ENCODE data around the gene KRTAP10-3. TPM values are rescaled to one million over a fixed set of nuclear protein-coding genes. Genes with fewer than 3 reads are reported as not detected.
"Not testable (repeated sequence)": the region's sequence is repeated elsewhere in the genome, so short reads cannot be mapped to it uniquely, and the experiment has no call there.

KRTAP10-3 gene, protein sequence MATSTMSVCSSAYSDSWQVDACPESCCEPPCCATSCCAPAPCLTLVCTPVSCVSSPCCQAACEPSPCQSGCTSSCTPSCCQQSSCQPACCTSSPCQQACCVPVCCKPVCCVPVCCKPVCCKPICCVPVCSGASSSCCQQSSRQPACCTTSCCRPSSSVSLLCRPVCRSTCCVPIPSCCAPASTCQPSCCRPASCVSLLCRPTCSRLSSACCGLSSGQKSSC
- total RNA-seq: not detected

DNA sequence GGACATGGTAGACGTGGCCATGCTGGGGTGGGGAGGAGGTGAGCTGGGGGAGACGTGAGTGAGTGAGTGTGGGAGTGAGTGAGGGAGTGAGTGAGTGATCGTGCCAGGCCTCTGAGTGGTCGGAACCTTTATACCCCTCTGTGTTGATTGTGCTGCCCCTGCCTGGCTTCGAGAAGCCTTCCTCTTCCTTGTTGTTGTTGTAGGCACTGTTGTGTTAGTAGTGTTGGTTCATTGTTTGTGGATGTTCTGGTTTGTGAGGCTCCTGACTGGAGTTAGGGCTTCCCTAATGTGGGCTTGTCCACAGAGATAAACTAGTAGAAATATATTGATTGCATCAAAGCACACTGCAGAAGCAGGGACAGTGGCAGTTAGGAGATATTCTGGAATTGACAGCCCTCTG is at the start of gene KRTAP10-3:
KRTAP10-3 (minus strand) TSS at position 101 of the 400 bp plus-strand sequence; CDS start at position 21, 80 bp downstream.
- CTCF ChIA-PET: no interaction called here
- Mint-ChIP-seq H3K4me1 (no peaks in the 10 kb centered on the region), H3K27me3 (peaks cover 18% of the 10 kb centered on the region), H3K4me3 (no peak within 1 kb of the TSS), H3K27ac (no peak within 1 kb of the TSS), H3K36me3 (ENCODE audit: low read depth) (peaks cover 2% of the 10 kb centered on the region), H3K9me3 (peaks cover 11% of the 10 kb centered on the region)
- POLR2A ChIA-PET: no interaction called here
- DNase-seq: no peak

GRCh38 chr21:44606495-44606894 is 47.9 kb upstream of the KRTAP10-3 start:
- peaks cover 10% of the 10 kb centered on the region for H3K36me3 Mint-ChIP-seq (ENCODE audit: low read depth)
- peaks cover 29% of the 10 kb centered on the region for H3K27me3 Mint-ChIP-seq
- no peaks in the 10 kb centered on the region for H3K4me1 Mint-ChIP-seq
- CTCF ChIA-PET: no interaction called here
- H3K9me3 Mint-ChIP-seq: peaks cover 28% of the 10 kb centered on the region
- H3K4me3 Mint-ChIP-seq: no peak overlapping the region
- POLR2A ChIA-PET: no interaction called here
- no peak overlapping the region for H3K27ac Mint-ChIP-seq
- no peak for DNase-seq

DNA sequence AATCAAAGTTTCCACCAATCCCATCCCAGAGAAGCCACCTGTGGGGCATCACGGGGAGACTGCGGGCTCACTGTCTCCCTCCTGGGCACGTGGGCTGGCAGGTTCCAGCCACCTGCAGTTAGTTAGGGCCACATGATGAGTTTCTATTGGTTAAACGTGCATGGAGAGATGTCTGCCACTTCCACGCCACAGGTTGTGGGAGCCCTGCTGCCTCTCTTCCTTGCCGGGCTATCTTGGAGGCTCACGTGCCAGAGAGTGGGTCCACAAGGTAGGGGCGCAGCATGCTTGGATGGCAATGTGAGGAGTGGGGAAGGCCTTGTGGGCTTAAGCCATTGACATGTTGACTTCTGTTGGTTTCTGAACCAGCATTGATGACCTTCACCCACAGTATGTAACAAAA is 45.3 kb upstream of the KRTAP10-3 start:
- ChIA-PET POLR2A (no interaction called here), CTCF (no interaction called here)

DNA sequence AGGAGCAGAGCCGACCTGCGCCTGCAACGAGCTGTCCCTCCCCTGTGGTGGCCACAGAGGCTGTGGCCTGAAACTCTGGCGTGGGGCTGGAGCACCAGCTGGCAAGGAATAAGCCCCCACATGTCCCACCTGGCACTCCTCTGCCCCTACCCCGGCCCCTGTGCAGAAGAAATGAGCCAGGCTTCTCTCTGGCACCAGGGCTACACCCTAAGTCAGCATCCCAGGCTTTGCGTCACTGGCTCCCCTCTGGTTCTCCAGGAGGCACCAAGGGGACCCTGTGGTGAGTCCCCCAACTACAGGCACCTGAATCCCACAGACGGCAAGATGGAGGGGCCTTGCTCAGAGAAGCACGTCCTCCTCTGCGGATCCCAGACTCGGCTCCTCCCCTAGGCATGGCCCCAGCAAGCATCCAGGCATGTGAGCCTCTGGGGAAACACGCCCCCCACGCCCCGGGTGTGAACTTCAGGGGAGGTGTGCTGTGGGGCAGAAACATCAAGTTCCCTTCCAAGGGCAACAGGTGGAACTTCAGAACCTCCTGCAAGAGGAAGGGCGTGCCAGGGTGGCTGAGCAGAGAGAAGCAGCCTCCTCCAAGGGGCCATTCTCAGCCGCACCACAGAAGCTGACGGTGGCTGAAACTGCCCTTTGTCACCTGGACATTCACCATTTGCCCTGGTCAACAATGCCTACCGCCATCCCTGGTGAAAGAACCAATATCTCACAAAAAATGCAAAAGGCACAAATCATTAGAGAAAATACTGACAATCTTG is 44.7 kb upstream of the KRTAP10-3 start:
- Mint-ChIP-seq H3K9me3 (peaks cover 4% of the 10 kb centered on the region), H3K27ac (no peak overlapping the region), H3K4me1 (no peaks in the 10 kb centered on the region), H3K27me3 (peaks cover 24% of the 10 kb centered on the region), H3K4me3 (no peak overlapping the region), H3K36me3 (ENCODE audit: low read depth) (no peaks in the 10 kb centered on the region)
- ChIA-PET CTCF (no interaction called here), POLR2A (no interaction called here)
- DNase-seq: no peak

More for the DNA sequence above, 45.3 kb upstream of the KRTAP10-3 start:
- H3K4me1 Mint-ChIP-seq: no peaks in the 10 kb centered on the region
- peaks cover 1% of the 10 kb centered on the region for H3K36me3 Mint-ChIP-seq (ENCODE audit: low read depth)
- peaks cover 22% of the 10 kb centered on the region for H3K27me3 Mint-ChIP-seq
- no peak for DNase-seq
- H3K4me3 Mint-ChIP-seq: no peak overlapping the region
- peaks cover 6% of the 10 kb centered on the region for H3K9me3 Mint-ChIP-seq
- no peak overlapping the region for H3K27ac Mint-ChIP-seq

GRCh38 chr21:44602463-44602850 is 43.9 kb upstream of the KRTAP10-3 start:
- no peak overlapping the region for H3K27ac Mint-ChIP-seq
- POLR2A ChIA-PET: no interaction called here

GRCh38 chr21:44601596-44602462 is 43.2 kb upstream of the KRTAP10-3 start:
- ChIA-PET POLR2A (no interaction called here), CTCF (no interaction called here)
- H3K4me1 Mint-ChIP-seq: no peaks in the 10 kb centered on the region
- no peak overlapping the region for H3K4me3 Mint-ChIP-seq
- no peak overlapping the region for H3K27ac Mint-ChIP-seq
- no peaks in the 10 kb centered on the region for H3K36me3 Mint-ChIP-seq (ENCODE audit: low read depth)
- peaks cover 4% of the 10 kb centered on the region for H3K9me3 Mint-ChIP-seq
- peaks cover 31% of the 10 kb centered on the region for H3K27me3 Mint-ChIP-seq
- no peak for DNase-seq

More at GRCh38 chr21:44602463-44602850, 43.9 kb upstream of the KRTAP10-3 start:
- H3K4me1 Mint-ChIP-seq: no peaks in the 10 kb centered on the region
- no peak overlapping the region for H3K4me3 Mint-ChIP-seq
- peaks cover 31% of the 10 kb centered on the region for H3K27me3 Mint-ChIP-seq
- DNase-seq: no peak
- no peaks in the 10 kb centered on the region for H3K36me3 Mint-ChIP-seq (ENCODE audit: low read depth)
- CTCF ChIA-PET: no interaction called here
- peaks cover 4% of the 10 kb centered on the region for H3K9me3 Mint-ChIP-seq

DNA sequence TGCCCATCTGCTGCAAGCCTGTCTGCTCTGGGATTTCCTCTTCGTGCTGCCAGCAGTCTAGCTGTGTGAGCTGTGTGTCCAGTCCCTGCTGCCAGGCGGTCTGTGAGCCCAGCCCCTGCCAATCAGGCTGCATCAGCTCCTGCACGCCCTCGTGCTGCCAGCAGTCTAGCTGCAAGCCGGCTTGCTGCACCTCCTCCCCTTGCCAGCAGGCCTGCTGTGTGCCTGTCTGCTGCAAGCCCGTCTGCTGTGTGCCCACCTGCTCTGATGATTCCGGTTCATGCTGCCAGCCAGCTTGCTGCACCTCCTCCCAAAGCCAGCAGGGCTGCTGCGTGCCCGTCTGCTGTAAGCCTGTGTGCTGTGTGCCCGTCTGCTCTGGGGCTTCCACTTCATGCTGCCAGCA is 42.5 kb upstream of the KRTAP10-3 start:
- H3K9me3 Mint-ChIP-seq; H3K36me3 Mint-ChIP-seq (ENCODE audit: low read depth); H3K4me3 Mint-ChIP-seq; H3K4me1 Mint-ChIP-seq; DNase-seq; H3K27ac Mint-ChIP-seq; POLR2A ChIA-PET; CTCF ChIA-PET: not testable (repeated sequence)
- peaks cover 27% of the 10 kb centered on the region for H3K27me3 Mint-ChIP-seq

GRCh38 chr21:44600118-44600978 is 41.8 kb upstream of the KRTAP10-3 start, which contains the start of gene KRTAP10-7:
Gene KRTAP10-7, plus strand, starts transcription at chr21:44600597. Its CDS starts 25 bp downstream, at chr21:44600622.
- H3K9me3 Mint-ChIP-seq; POLR2A ChIA-PET; DNase-seq; H3K27ac Mint-ChIP-seq; CTCF ChIA-PET; H3K36me3 Mint-ChIP-seq (ENCODE audit: low read depth); H3K4me3 Mint-ChIP-seq; H3K4me1 Mint-ChIP-seq: not testable (repeated sequence)
- peaks cover 21% of the 10 kb centered on the region for H3K27me3 Mint-ChIP-seq

DNA sequence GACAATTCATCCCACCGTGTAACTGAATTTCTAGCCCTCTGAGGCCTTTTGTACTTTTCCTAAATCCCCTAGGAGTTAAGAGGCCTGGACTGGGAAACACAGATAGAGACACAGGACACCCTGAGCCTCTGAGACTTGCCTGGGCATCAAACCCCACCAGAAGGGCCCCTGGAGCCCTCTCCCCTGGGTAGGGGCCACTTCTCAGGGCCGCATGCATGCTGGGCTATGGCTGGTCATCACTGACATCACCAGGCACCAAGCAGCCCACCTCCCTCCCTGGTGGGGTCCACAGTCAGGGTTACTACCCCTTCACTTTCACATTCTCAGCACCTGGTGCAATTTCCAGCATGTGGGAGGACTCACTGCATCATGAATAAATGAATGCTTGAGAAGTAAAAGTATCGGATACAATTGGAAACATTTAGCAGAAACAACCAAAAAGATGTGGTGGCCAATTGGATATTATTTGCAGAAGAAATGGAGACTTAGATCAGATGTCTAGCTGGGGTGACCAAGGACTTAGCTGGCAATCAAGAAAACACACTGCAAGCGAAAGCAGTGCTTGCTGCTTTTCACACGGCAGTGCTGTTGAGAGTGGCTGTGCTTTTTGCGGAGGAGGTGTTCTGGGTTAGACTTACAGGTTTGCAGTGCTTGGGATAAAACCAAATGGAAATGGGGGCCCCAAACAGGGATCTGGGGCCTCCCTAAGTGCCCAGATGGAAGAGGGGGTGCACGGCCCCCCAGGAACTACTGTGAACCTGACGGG is 40.9 kb upstream of the KRTAP10-3 start:
- Mint-ChIP-seq H3K4me3 (no peak overlapping the region), H3K4me1 (no peaks in the 10 kb centered on the region)
- POLR2A ChIA-PET: no interaction called here

GRCh38 chr21:44598061-44598460 is 39.5 kb upstream of the KRTAP10-3 start:
- POLR2A ChIA-PET: no interaction called here
- CTCF ChIA-PET: no interaction called here

More for the DNA sequence above, 40.9 kb upstream of the KRTAP10-3 start:
- Mint-ChIP-seq H3K36me3 (ENCODE audit: low read depth) (no peaks in the 10 kb centered on the region), H3K9me3 (no peaks in the 10 kb centered on the region), H3K27ac (no peak overlapping the region), H3K27me3 (peaks cover 15% of the 10 kb centered on the region)
- CTCF ChIA-PET: no interaction called here
- no peak for DNase-seq

DNA sequence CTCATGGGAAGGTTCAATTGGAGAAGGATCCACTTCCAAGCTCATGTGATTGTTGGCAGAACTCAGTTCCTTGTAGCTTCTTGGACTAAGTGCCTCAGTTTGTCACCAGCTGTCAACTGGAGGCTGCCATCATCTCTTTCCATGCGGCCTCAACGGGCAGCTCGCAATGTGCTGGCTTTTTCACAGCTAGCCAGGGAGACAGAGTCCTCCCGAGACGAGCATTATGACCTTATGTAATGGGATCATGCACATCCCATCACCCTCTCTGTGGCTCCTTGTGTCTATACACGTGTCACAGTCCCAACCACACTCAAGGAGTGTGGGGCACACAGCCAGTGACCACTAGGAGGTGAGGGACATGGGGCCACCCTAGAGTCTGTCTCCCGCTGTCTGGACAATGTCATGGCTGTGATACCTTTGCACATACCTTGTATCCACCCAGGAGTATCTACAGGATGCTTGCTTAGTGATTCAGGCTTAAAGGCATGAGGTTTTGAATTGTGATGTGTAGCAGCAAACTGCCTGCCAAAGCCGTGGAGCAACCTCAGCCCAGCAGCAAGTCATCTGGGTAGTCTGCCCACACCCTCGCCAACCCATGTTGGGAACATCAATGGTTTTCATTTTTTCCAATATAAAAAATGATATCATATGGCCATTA is 37.6 kb upstream of the KRTAP10-3 start:
- H3K36me3 Mint-ChIP-seq (ENCODE audit: low read depth): no peaks in the 10 kb centered on the region
- ChIA-PET POLR2A (no interaction called here), CTCF (interaction anchor here (0.6 to 2.4 kb wide), 3 partner anchors 22 to 197 kb away, joined by 3 to 5 read pairs (median 3); no protein-coding TSS in a partner anchor)
- no peak overlapping the region for H3K27ac Mint-ChIP-seq
- H3K4me3 Mint-ChIP-seq: no peak overlapping the region
- H3K27me3 Mint-ChIP-seq: peaks cover 13% of the 10 kb centered on the region
- no peaks in the 10 kb centered on the region for H3K9me3 Mint-ChIP-seq
- no peaks in the 10 kb centered on the region for H3K4me1 Mint-ChIP-seq
- no peak for DNase-seq

More at GRCh38 chr21:44598061-44598460, 39.5 kb upstream of the KRTAP10-3 start:
- H3K4me1 Mint-ChIP-seq: no peaks in the 10 kb centered on the region
- no peak overlapping the region for H3K4me3 Mint-ChIP-seq
- DNase-seq: no peak
- peaks cover 13% of the 10 kb centered on the region for H3K27me3 Mint-ChIP-seq
- no peaks in the 10 kb centered on the region for H3K36me3 Mint-ChIP-seq (ENCODE audit: low read depth)
- no peaks in the 10 kb centered on the region for H3K9me3 Mint-ChIP-seq
- H3K27ac Mint-ChIP-seq: no peak overlapping the region
